Right lobe of liver (tissue), 4 donors: ENCODE data around the gene SKAP2.

ENCODE experiments used
- CTCF ChIP-seq, 4 donors: fragments of 200-600 bp in 3 of 4; fragments of 450-650 bp in 1 of 4; IDR thresholded peaks; one replicate each; pipeline versions ENCODE4 v1.5.1 to v1.8.0; 2016 to 2022; ENCODE audit warnings: antibody characterized with exemption in 4 of 4, mild to moderate bottlenecking in 2 of 4
- POLR2A ChIP-seq: fragments of 450-650 bp; IDR thresholded peaks from one replicate; pipeline ENCODE4 v1.6.1; 2017; ENCODE audit warnings: antibody characterized with exemption, mild to moderate bottlenecking
- donor health status: DM: no; HTN: no; CAD: no.
- donor health status: DM: no; HTN: no; CAD: no.
- donor health status: DM: no; HTN: yes; CAD: no.

GRCh38 chr7:26718063-26718462, 146.3 kb downstream of the SKAP2 start:
- no peak for TF ChIP-seq CTCF (IDR thresholded peaks at IDR 0.05)
- no peak for TF ChIP-seq POLR2A
